Transverse colon (tissue), 3 donors: Measurements from ENCODE around the gene UCKL1.

Experiments used
- CTCF ChIP-seq, 5 experiments: fragments of 200-600 bp in 3 of 5; fragments of 450-650 bp in 2 of 5; sonication (generic) in 3 of 5; IDR thresholded peaks; 1 replicate in 2 of 5; 2 replicates in 3 of 5; pipeline ENCODE4 v1.5.1; 2016 to 2017; ENCODE audit warnings: antibody characterized with exemption in 5 of 5, inconsistent platforms in 3 of 5, mild to moderate bottlenecking in 2 of 5, moderate library complexity in 1 of 5
- POLR2A ChIP-seq: fragments of 450-650 bp; IDR thresholded peaks from one replicate; pipeline ENCODE4 v1.6.1; 2016; ENCODE audit warnings: antibody characterized with exemption, mild to moderate bottlenecking, moderate library complexity

- TF ChIP-seq CTCF (IDR thresholded peaks at IDR 0.05) (no peak), POLR2A (no peak)
Measured at GRCh38 chr20:63946986-63947637, 9.1 kb downstream of the UCKL1 start.
